Measurements from ENCODE around the gene ONECUT2. TPM values are rescaled to one million over a fixed set of nuclear protein-coding genes. Genes with fewer than 3 reads are reported as not detected.

ONECUT2 gene
- total RNA-seq, 2 experiments from 2014 or later, result not detected

DNA sequence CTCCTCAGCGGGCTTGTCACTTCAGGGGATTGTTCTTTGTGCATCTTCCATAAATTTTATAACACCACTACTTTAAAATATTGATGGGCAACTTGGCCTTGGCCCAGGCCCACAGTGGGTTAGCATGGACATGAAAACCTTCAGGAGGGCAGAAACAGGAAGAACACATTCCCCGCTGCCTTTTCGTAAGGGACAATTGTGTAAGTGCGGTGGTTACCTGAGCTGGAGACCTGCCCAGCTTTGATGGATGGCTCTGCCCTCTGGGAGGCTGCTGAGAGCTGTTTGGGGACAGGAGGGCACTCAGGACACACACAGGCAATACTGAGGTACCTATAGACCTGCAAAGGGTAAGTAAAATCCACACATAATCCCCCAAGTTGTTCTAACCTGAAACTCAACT is 104.5 kb downstream of the ONECUT2 start:
- POLR2A ChIA-PET, result no interaction called here
- Mint-ChIP-seq H3K27ac (no peak overlapping the region), H3K4me3 (no peak overlapping the region), H3K27me3 (peaks cover 5% of the 10 kb centered on the region), H3K36me3 (no peaks in the 10 kb centered on the region), H3K9me3 (no peaks in the 10 kb centered on the region), H3K4me1 (no peaks in the 10 kb centered on the region)
- ATAC-seq (ENCODE audit: low read depth), result no peak
- no peak for DNase-seq

Other genes starting within 250 kb of the ONECUT2 start
- not detected for gene ST8SIA3, start 82.8 kb upstream of the ONECUT2 start, total RNA-seq
- 10 to 100 TPM; 23.2 to 23.6 TPM for gene FECH, start 151.3 kb downstream of the ONECUT2 start, total RNA-seq
- 10 to 100 TPM; 86.3 to 96.1 TPM for gene NARS1, start 186.5 kb downstream of the ONECUT2 start, total RNA-seq